A549 treated with ZK216348 at 1 μM for 4 hours (cell line): ENCODE measurements around the gene COL16A1. TPM values are rescaled to one million over a fixed set of nuclear protein-coding genes. Genes with fewer than 3 reads are reported as not detected.

Experiments used
- total RNA-seq: library from RNA; stranded (reverse); fragments of 200-300 nt; extraction: Qiagen RNA extraction; gene quantifications from 5 replicates; pipeline ENCODE4 v1.2.3, GENCODE V29; 2022; ENCODE audit warnings: low read depth

COL16A1 gene
- 3.2 to 6.7 TPM (median 5.3 TPM) in 5 replicates for total RNA-seq

DNA sequence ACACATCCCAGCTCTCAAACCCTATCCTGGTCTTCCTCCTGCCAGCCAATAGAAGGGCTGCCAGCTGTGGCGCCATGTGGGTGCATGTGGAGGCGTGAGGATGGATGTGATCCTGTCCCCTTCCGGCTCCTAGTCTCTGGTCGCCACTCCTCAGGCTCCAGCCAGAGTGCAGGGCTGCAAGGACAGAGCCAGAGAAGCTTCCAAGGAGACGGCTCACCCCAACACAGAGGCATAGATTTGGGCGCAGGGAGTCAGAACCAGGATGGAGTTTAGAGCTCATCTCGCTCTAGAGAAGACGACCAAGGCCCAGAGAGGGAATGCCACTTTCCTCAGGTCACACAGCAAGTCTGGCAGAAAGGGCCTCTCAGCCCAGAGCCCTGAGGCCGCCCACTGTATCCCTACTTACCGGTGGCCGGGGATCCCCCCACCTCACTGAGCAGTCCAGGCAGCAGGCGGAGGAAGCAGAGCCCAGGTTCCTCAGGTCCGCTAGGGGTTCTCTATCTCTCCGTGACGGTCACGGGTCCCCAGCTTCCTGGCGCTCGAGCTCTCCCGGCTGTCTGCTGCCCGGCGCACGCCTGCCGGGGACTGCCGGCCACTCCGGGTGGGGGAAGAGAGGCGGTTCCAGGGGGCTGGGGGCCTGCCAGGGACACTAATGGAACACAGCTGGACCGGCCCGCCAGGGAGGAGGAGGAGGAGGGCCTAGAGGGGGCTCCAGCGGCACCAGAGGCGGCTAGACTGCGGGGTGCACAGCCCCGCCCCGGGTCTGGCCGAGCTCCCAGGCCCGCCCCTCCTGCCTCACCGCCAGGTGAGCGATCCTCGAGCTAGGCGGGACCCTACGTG is at the start of gene COL16A1:
Gene COL16A1, minus strand, starts transcription at position 587 of the 840 bp plus-strand sequence. CDS start 1,824 bp downstream, outside the sequence.

DNA sequence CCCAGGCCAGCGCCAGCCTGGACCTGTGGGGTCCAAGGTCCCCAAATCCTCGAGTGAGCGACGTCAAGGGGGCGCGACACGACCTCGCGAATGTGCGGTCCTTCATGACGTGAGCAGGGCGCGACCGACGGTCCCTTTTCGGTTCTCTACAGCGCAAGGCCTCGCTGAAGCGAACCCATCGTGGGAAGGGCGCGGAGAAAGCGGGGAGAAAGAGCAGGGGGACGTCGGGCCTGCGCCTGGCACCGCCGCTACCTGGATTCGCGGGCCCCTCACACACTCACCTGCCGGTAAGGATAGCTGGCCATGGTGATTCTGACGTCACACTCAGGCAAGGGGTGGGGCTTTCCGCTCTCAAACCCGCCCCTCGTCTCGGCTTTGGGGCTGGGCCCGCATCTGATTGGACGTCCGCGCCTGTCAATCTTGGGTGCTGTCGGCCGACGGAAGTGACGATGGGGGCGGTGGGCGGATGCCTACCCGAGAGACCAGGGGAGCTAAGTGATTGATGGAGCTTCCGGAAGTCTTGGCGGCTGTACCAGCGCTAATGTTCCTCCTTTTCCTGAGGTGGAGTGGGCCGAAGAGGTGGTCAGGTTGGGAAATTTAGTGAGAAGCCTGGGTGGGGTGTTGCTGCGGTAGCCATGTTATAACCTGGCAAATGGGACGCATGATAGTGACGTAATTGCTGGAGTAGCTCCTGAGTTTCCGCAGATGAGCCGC is 59.1 kb downstream of the COL16A1 start, which contains the start of gene PEF1:
Gene PEF1, minus strand, starts transcription at position 317 of the 714 bp plus-strand sequence. Its CDS starts 12 bp downstream, at position 305.

DNA sequence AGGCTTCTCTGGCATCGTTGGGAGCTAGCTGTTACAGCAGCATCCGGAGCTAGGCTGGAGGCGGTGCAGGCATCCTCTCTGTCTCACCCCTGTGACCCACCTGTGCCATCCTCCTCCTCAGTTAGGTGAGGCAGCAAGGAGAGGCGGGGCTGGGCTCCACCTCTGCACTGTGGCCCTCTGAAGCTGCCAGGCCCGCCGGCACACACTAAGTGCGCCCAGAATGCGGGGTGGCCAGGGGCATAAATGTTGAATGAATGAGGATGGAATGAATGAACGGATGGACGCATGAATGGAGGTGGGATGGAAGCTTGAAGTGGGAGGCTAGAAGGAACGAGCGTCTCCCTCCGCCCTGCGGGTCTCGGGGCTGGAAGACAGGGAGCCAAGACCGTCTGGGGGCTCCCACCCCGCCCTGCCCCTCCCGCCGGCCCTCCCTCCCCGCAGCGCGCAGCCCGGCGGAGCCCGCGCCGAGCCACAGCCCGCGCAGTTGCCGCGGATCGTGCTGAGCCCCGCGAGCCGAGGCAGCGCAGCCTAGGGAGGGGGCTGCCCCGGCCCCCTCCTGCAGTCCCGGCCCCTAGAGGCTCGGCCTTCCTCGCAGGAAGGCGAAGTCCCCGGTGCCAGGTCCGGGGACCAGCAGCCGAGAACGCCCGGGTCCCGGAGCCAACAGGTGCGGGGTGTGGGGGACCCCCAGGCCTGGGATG is 86.5 kb downstream of the COL16A1 start, which contains the start of gene HCRTR1:
Gene HCRTR1, plus strand, starts transcription at position 472 of the 698 bp plus-strand sequence. CDS start 1,504 bp downstream, outside the sequence.

Other genes starting within 250 kb of the COL16A1 start
- 0.60 to 1.4 TPM (median 0.86 TPM) in 5 replicates for gene TINAGL1, start 127.5 kb downstream of the COL16A1 start, total RNA-seq
- not detected in 5 replicates for gene HCRTR1, start 86.3 kb downstream of the COL16A1 start, total RNA-seq
- 31.4 to 48.0 TPM (median 45.1 TPM) in 5 replicates for gene PEF1, start 59.1 kb downstream of the COL16A1 start, total RNA-seq
- gene ADGRB2, start 60.3 kb upstream of the COL16A1 start, total RNA-seq: 3.6 to 7.5 TPM (median 6.1 TPM) in 5 replicates
- 3.2 to 5.3 TPM (median 3.8 TPM) in 5 replicates for gene SPOCD1, start 112.0 kb upstream of the COL16A1 start, total RNA-seq
- gene PTP4A2, start 234.4 kb upstream of the COL16A1 start, total RNA-seq: 133 to 239 TPM (median 170 TPM) in 5 replicates